ENCODE data around the gene ANTXR1. TPM values are rescaled to one million over a fixed set of nuclear protein-coding genes. Genes with fewer than 3 reads are reported as not detected.

ANTXR1 gene
- total RNA-seq, 1 experiment from 2014 or later, result 37.3 TPM

DNA sequence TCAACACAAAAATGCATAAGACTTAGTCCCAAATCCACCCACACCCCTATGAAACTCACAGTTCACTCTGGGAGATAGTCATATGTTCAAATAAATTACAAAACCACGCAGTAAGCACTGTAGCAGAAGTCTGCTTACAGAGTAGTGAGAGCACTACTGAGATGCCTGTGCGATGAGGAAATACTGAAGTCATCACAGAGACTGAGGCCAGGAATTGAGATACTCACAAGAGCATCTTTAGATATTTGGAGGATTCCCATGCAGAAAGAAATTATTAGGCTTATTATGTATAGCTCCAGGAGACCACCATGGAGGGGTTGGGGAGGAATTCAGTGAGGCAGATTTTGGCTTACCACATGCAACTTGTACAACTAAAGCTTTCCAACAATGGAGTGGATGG, 82.3 kb downstream of the ANTXR1 start:
- Histone ChIP-seq H3K14ac (ENCODE audit: insufficient read depth, low read length) (no peak overlapping the region), H3K9me3 (ENCODE audit: control insufficient read depth, low read depth, low read length) (no peaks in the 10 kb centered on the region), H3K79me2 (ENCODE audit: insufficient read depth, low read length) (no peaks in the 10 kb centered on the region), H3K4me2 (ENCODE audit: insufficient read depth, insufficient read length, low read length) (no peak overlapping the region), H2AK5ac (ENCODE audit: insufficient read length, low read length) (no peak overlapping the region), H2BK15ac (ENCODE audit: low read depth, low read length) (no peak overlapping the region), H3K27me3 (ENCODE audit: insufficient read depth, low read length) (no peaks in the 10 kb centered on the region), H3K4me1 (ENCODE audit: insufficient read depth, low read length) (no peaks in the 10 kb centered on the region), H3K4ac (ENCODE audit: low read depth, low read length) (no peak overlapping the region), H4K91ac (ENCODE audit: insufficient read length, low read depth, low read length) (no peak overlapping the region), H4K8ac (replicated peaks; ENCODE audit: insufficient read length, low read depth, low read length) (no peak overlapping the region), H3K23ac (ENCODE audit: insufficient read length, low read depth, low read length) (no peak overlapping the region), H3K9ac (ENCODE audit: extremely low read depth, insufficient read length, low read length) (no peak overlapping the region), H3K27ac (ENCODE audit: insufficient read length, low read depth, low read length) (no peak overlapping the region), H2BK5ac (ENCODE audit: insufficient read length, low read length) (no peak overlapping the region), H4K5ac (ENCODE audit: insufficient read length, low read depth, low read length) (no peak overlapping the region), H3K56ac (ENCODE audit: insufficient read length, low read depth, low read length) (no peak overlapping the region), H3K79me1 (ENCODE audit: insufficient read depth, low read depth, low read length, poor library complexity, severe bottlenecking) (no peaks in the 10 kb centered on the region), H2BK120ac (ENCODE audit: low read depth, low read length, poor library complexity, severe bottlenecking) (no peak overlapping the region), H2BK12ac (ENCODE audit: insufficient read length, low read depth, low read length) (no peak overlapping the region), H4K20me1 (ENCODE audit: control insufficient read depth, insufficient read depth, insufficient read length) (no peaks in the 10 kb centered on the region), H2AFZ (ENCODE audit: low read length) (no peak overlapping the region), H3T11ph (ENCODE audit: low read length) (no peak overlapping the region), H2BK20ac (ENCODE audit: low read depth, low read length, poor library complexity, severe bottlenecking) (no peak overlapping the region), H3K23me2 (ENCODE audit: insufficient read length, low read depth, low read length, poor library complexity, severe bottlenecking) (no peaks in the 10 kb centered on the region), H3K18ac (ENCODE audit: insufficient read length, low read depth, low read length) (no peak overlapping the region)
- H3K36me3 Mint-ChIP-seq (ENCODE audit: insufficient read depth in 1 of 3, low read depth in 3 of 3), result peaks cover 5 to 13% (median 5%) of the 10 kb centered on the region in 3 experiments; a peak in 4 of 7 replicates
- no peaks in the 10 kb centered on the region for H3K27me3 Mint-ChIP-seq (ENCODE audit: low read depth)
- WGBS (ENCODE audit: extremely low coverage, insufficient read length, low lambda C conversion rate), result no CpG with 5 or more reads among the region's 2 CpGs
- H3K27ac Mint-ChIP-seq, result no peak overlapping the region; a peak in 1 of 7 replicates
- TF ChIP-seq, protein P1, sequence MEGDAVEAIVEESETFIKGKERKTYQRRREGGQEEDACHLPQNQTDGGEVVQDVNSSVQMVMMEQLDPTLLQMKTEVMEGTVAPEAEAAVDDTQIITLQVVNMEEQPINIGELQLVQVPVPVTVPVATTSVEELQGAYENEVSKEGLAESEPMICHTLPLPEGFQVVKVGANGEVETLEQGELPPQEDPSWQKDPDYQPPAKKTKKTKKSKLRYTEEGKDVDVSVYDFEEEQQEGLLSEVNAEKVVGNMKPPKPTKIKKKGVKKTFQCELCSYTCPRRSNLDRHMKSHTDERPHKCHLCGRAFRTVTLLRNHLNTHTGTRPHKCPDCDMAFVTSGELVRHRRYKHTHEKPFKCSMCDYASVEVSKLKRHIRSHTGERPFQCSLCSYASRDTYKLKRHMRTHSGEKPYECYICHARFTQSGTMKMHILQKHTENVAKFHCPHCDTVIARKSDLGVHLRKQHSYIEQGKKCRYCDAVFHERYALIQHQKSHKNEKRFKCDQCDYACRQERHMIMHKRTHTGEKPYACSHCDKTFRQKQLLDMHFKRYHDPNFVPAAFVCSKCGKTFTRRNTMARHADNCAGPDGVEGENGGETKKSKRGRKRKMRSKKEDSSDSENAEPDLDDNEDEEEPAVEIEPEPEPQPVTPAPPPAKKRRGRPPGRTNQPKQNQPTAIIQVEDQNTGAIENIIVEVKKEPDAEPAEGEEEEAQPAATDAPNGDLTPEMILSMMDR (conservative IDR thresholded peaks at IDR 0.05), result no peak
- no peak overlapping the region for H3K4me3 Mint-ChIP-seq
- no peak for DNase-seq
- no peaks in the 10 kb centered on the region for H3K4me1 Mint-ChIP-seq
- no peaks in the 10 kb centered on the region for H3K9me3 Mint-ChIP-seq
